K562 (cell line): ENCODE results near the gene AJM1. TPM values are rescaled to one million over a fixed set of nuclear protein-coding genes. Genes with fewer than 3 reads are reported as not detected.
"Not testable (repeated sequence)": the region's sequence is repeated elsewhere in the genome, so short reads cannot be mapped to it uniquely, and the experiment has no call there.

Experiments
- ATAC-seq: fragments of 200-7000 bp; cut with Tn5 transposase; 3 replicates; pipeline ENCODE4 v1.9.1; 2020; ENCODE audit warnings: moderate library complexity
- BruUV-seq: library from RNA; stranded (reverse); fragments of 400-500 nt; replicated peaks from 2 replicates; lab custom pipeline; 2021; lab: Mats Ljungman, UMichigan
- CTCF ChIA-PET: fragments of 300-600 bp; formaldehyde crosslinking; extraction: SDS; loops from one replicate; lab custom pipeline; 2021; ENCODE audit warnings: low intra/inter-chr PET ratio; lab: Yijun Ruan, JAX
- POLR2A ChIA-PET: fragments of 300-600, 350-650 bp; sonication (Branson Sonifier 250); formaldehyde crosslinking; extraction: SDS; loops from one replicate; lab custom pipeline; 2021; ENCODE audit warnings: antibody characterized with exemption, inconsistent platforms; lab: Yijun Ruan, JAX
- DNase-seq, 4 experiments: peaks; one replicate each; pipeline versions ENCODE4 v3.0.0 to v3.0.0-alpha.2; 2011 to 2018; ENCODE audit warnings: low spot score in 3 of 4, mixed read lengths in 3 of 4; ENCODE audit errors: extremely low read depth in 1 of 4
- FAIRE-seq: peaks from 2 replicates; lab custom pipeline; 2011; peaks lifted over from hg19 to GRCh38; lab: Jason Lieb, UNC
- H2AFZ ChIP-seq: 2 replicates; pipeline ENCODE4 v1.6.0; 2011; ENCODE audit warnings: low read depth, low read length, control low read depth, inconsistent platforms
- H3K27ac ChIP-seq: fragments of 200-600 bp; 3 replicates; pipeline ENCODE4 v1.8.0; 2011; ENCODE audit warnings: low read depth, mild to moderate bottlenecking, control low read depth, inconsistent platforms, low read length, moderate library complexity, mixed read lengths; ENCODE audit errors: extremely low read depth
- H3K27me3 ChIP-seq, 2 experiments: fragments of 300-600 bp in 1 of 2; 2 replicates in 1 of 2; 3 replicates in 1 of 2; pipeline versions ENCODE4 v1.6.0 to v1.8.0; 2011; ENCODE audit warnings: inconsistent platforms in 2 of 2, low read length in 2 of 2, mild to moderate bottlenecking in 1 of 2, mixed read lengths in 1 of 2, moderate library complexity in 1 of 2; ENCODE audit not compliant: control insufficient read depth in 2 of 2, insufficient read depth in 2 of 2
- H3K36me3 ChIP-seq: fragments of 300-600 bp; 3 replicates; pipeline ENCODE4 v1.8.0; 2011; ENCODE audit warnings: mild to moderate bottlenecking, low read length, inconsistent platforms; ENCODE audit not compliant: control insufficient read depth, insufficient read depth
- H3K4me1 ChIP-seq, 2 experiments: fragments of 200-600 bp in 1 of 2; replicated peaks in 1 of 2; 2 replicates in 1 of 2; 3 replicates in 1 of 2; pipeline versions ENCODE4 v1.5.1 to v1.8.0; 2011; ENCODE audit warnings: inconsistent platforms in 2 of 2, low read length in 2 of 2, mild to moderate bottlenecking in 1 of 2, mixed read lengths in 1 of 2, moderate library complexity in 1 of 2; ENCODE audit not compliant: control insufficient read depth in 2 of 2, insufficient read depth in 2 of 2
- H3K4me2 ChIP-seq: 2 replicates; pipeline ENCODE4 v1.6.1; 2011; ENCODE audit warnings: low read length, control low read depth, inconsistent platforms, mixed read lengths; ENCODE audit not compliant: insufficient read depth
- H3K4me3 ChIP-seq: fragments of 200-600 bp; sonication (generic), shearing (Covaris generic); 2 replicates; pipeline ENCODE4 v1.5.1; 2016; ENCODE audit warnings: control low read depth, inconsistent platforms
- H3K79me2 ChIP-seq: fragments of 200-600 bp; 3 replicates; pipeline ENCODE4 v1.8.0; 2011; ENCODE audit warnings: low read length, inconsistent platforms; ENCODE audit not compliant: control insufficient read depth, insufficient read depth
- H3K9ac ChIP-seq, 2 experiments: 2 replicates each; pipeline versions ENCODE4 v1.6.0 to v1.6.1; 2011; ENCODE audit warnings: low read depth in 2 of 2, low read length in 2 of 2, control low read depth in 1 of 2, inconsistent platforms in 1 of 2, mild to moderate bottlenecking in 1 of 2, mixed read lengths in 1 of 2; ENCODE audit not compliant: insufficient read depth in 1 of 2
- H3K9me1 ChIP-seq: one replicate; pipeline ENCODE4 v1.6.0; 2011; ENCODE audit warnings: inconsistent platforms, mild to moderate bottlenecking, low read length, moderate library complexity; ENCODE audit not compliant: control insufficient read depth, insufficient read depth
- H3K9me3 ChIP-seq: replicated peaks from 2 replicates; pipeline ENCODE4 v1.5.1; 2011; ENCODE audit warnings: low read depth, low read length, inconsistent platforms; ENCODE audit not compliant: control insufficient read depth, insufficient read depth
- H4K20me1 ChIP-seq: replicated peaks from 2 replicates; pipeline ENCODE4 v1.6.1; 2011; ENCODE audit warnings: low read length, inconsistent platforms, mixed read lengths; ENCODE audit not compliant: control insufficient read depth, insufficient read depth
- ARID2 ChIP-seq: fragments of 450-650 bp; IDR thresholded peaks from 2 replicates; pipeline ENCODE4 v1.6.1; 2017; ENCODE audit warnings: antibody characterized with exemption, mild to moderate bottlenecking
- LARP7 ChIP-seq: fragments of 450-650 bp; IDR thresholded peaks from 2 replicates; pipeline ENCODE4 v1.6.1; 2016
- NFIX ChIP-seq: fragments of 250-450 bp; sonication (Bioruptor Pico); IDR thresholded peaks from 2 replicates; pipeline ENCODE4 v1.4.0; 2020; ENCODE audit warnings: low read depth, mild to moderate bottlenecking, moderate library complexity
- POLR2A ChIP-seq: fragments of 450-650 bp; conservative IDR thresholded peaks from 2 replicates; pipeline ENCODE4 v1.6.1; 2016
- POLR2G ChIP-seq: fragments of 200-400 bp; formaldehyde crosslinking; IDR thresholded peaks from 2 replicates; pipeline ENCODE4 v1.6.1; 2017; ENCODE audit warnings: low read depth, mild to moderate bottlenecking, antibody characterized with exemption, low read length, moderate library complexity
- WGBS: fragments of 100-300 bp; shearing (Covaris generic); methylation state at CpG from one replicate; pipeline ENCODE4 v1.1.6; 2016; ENCODE audit warnings: low coverage, mixed read lengths; ENCODE audit not compliant: insufficient coverage; ENCODE audit errors: missing lambda C conversion rate; 5-methylcytosine and 5-hydroxymethylcytosine counted together
- in situ Hi-C: fragments of 300-500 bp; cut with MboI; formaldehyde crosslinking; loops from 4 replicates; pipeline ENCODE4 v1.15.0; 2018; ENCODE audit warnings: inconsistent platforms, mixed read lengths
- intact Hi-C: fragments of 100-400 bp; cut with micrococcal nuclease; formaldehyde crosslinking; loops from 2 replicates; pipeline ENCODE4 v1.14.2; 2022
- polyA plus RNA-seq, 8 experiments: library from polyadenylated mRNA; depleted of rRNA in 4 of 8; stranded (reverse) in 5 of 8; unstranded in 3 of 8; fragments of >200 nt; fragmentation: Nextera tagmentation in 2 of 8; fragmentation: Illumina TruSeq in 1 of 8; extraction: Ambion mirVana in 2 of 8; extraction: Trizol in 1 of 8; gene quantifications; 2 replicates each; pipeline versions ENCODE4 v1.2.1 to v1.2.3, GENCODE V29; 2011 to 2014; ENCODE audit warnings: inconsistent platforms in 1 of 8, missing spikeins in 1 of 8
- total RNA-seq, 7 experiments: library from RNA; depleted of rRNA in 6 of 7; stranded (reverse); fragments of >200 nt in 6 of 7; fragmentation: Illumina TruSeq in 2 of 7; extraction: Trizol in 2 of 7; gene quantifications; 2 replicates each; pipeline versions ENCODE4 v1.2.1 to v1.2.3, GENCODE V29; 2011 to 2021; ENCODE audit warnings: low replicate concordance in 1 of 7

Gene AJM1
- total and polyA plus RNA-seq, 9 of the 15 experiments (the other 6 are each of a cell fraction or from before 2014, with no cell fraction given), result 0.01 to 3.7 (median 0.65) TPM; not detected in 1

GRCh38 chr9:136802321-136802720 is 40.0 kb upstream of the AJM1 start:
- TF ChIP-seq ARID2 (no peak), POLR2A (0 out of 2 replicates have a peak, but pooled peaks have one; percentile 8), NFIX (no peak), LARP7 (no peak)
- H3K9me1 ChIP-seq, result no peaks in the 10 kb centered on the region
- peaks cover 10% of the 10 kb centered on the region for H3K79me2 ChIP-seq
- peaks cover 23 to 80% of the 10 kb centered on the region in 2 experiments for H3K4me1 ChIP-seq
- H3K36me3 ChIP-seq, result peaks cover 11% of the 10 kb centered on the region; the same call in 2 of the 3 replicates
- no peaks in the 10 kb centered on the region for H4K20me1 ChIP-seq
- no peaks in the 10 kb centered on the region for H3K9me3 ChIP-seq
- H3K27me3 ChIP-seq, result no peaks in the 10 kb centered on the region
- intact Hi-C loops (no loop called here), in situ Hi-C loops (no loop called here)
- 40% methylated on average over 6 of the region's 6 CpGs for WGBS
- FAIRE-seq, result no peak
- CTCF ChIA-PET, result no interaction called here
- no peak overlapping the region for H2AFZ ChIP-seq
- no TSS peak for BruUV-seq
- no peak for DNase-seq
- POLR2A ChIA-PET, result interaction anchor here (0.6 to 0.7 kb wide), 3 partner anchors 9 to 188 kb away, joined by 3 to 6 read pairs (median 3); no protein-coding TSS in a partner anchor
- no peak for ATAC-seq
- H3K4me2 ChIP-seq, result no peak overlapping the region
- H3K9ac ChIP-seq, result 0 out of 4 replicates have a peak overlapping the region, but pooled peaks of 1 of the 2 experiments have one; percentile 61
- no peak overlapping the region for H3K4me3 ChIP-seq
- no peak overlapping the region for H3K27ac ChIP-seq

- H4K20me1 ChIP-seq, H3K9me1 ChIP-seq, H3K27me3 ChIP-seq, BruUV-seq, H3K4me3 ChIP-seq, H2AFZ ChIP-seq, ATAC-seq, H3K9me3 ChIP-seq, H3K27ac ChIP-seq, CTCF ChIA-PET, FAIRE-seq, in situ Hi-C loops, intact Hi-C loops, H3K4me2 ChIP-seq, DNase-seq: not testable (repeated sequence)
- POLR2A ChIA-PET, result interaction anchor here (0.6 to 0.7 kb wide), 2 partner anchors 9 to 37 kb away, joined by 3 to 6 read pairs; no protein-coding TSS in a partner anchor
- TF ChIP-seq POLR2G, result 0 out of 2 replicates have a peak, but pooled peaks have one; percentile 33
- WGBS, result 100% methylated on average over 3 of the region's 9 CpGs
- Histone ChIP-seq H3K4me1 (peaks cover 23 to 86% of the 10 kb centered on the region in 2 experiments), H3K79me2 (peaks cover 18% of the 10 kb centered on the region), H3K9ac (peak overlapping the region in 1 of 2 experiments; percentile 75; a peak in 2 of 4 replicates), H3K36me3 (peaks cover 11% of the 10 kb centered on the region; the same call in 2 of the 3 replicates)
Measured at GRCh38 chr9:136803009-136803550, 39.2 kb upstream of the AJM1 start.
